Jurkat, Clone E6-1 (cell line): Measurements from ENCODE around the gene MALAT1.

Experiments used
- DNase-seq: peaks from one replicate; pipeline ENCODE4 v3.0.0-alpha.2; 2011; ENCODE audit warnings: low read depth, low spot score
- H3K4me3 ChIP-seq: 2 replicates; pipeline ENCODE4 v1.5.1; 2011; ENCODE audit warnings: mild to moderate bottlenecking, low read length, control low read depth, moderate library complexity

The MALAT1 gene

DNA sequence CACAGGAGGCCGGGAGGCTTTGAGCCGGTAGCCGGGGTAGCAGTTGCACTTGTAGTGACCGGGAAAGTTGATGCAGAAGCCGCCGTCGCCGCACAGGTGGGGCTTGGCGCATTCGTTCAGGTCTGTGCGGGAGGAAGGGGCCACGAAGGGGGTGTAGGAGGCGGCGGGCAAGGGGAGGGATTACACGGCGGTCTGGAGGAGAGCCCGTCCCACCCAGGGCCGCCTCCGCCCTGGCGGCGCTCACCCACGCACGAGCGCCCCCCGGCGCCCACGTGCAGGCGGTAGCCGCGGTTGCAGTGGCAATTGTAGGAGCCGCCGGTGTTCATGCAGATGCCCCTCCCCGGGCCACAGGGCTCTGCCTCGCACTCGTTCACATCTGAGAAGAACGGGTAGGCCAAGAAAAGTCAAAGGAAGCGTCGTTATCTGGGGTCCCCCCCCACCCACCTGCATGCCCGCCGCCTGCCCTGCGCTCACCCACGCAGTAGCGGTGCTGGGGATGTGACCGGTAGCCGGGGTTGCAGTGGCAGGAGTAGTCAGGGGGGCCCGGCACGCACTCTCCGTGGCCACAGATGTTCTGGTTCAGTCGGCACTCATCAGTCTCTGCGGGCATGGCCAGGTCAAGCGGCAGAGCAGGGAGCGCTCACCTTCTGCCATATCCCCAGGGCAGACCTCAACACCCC is 48.7 kb downstream of the MALAT1 start:
- no peak for DNase-seq
- H3K4me3 ChIP-seq = peak overlapping the region; percentile 49

DNA sequence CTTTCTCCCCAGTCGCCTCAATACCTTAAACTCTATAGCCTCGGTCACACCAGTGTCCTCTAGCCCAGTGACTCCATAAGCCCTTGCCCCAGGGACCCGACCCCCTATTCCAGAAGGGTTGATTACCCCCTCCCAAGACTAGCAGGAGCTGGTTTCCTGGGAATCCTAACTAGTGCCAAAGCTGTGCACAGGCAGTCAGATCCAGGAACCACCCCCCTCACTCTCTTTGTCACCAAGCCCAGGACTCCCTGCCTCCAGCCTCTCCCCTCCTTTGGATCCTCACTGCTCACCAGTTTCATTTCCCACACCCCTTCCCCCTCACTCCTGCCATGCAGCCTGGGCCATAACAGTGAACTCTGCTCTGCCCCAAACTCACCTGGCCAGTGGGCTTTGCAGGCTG is 49.5 kb downstream of the MALAT1 start:
- DNase-seq = no peak
- no peak overlapping the region for H3K4me3 ChIP-seq

DNA sequence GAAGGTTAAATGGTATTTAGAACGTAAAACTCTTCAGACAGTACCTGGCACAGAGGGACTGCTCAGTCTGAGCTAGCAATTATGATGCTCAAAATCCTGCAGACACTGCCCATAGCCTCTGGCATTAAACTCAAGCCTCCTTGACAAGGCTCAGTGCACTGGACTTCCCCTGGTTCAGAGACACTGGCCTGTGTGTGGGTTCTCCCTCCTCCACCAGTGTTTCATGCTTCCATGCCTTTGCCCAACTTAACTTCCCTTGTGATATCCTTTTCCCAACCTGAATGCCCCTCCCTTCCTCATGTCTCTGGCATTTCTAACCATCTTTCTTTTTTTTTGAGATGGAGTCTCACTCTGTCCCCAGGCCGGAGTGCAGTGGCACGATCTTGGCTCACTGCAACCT is 50.3 kb downstream of the MALAT1 start:
- no peak overlapping the region for H3K4me3 ChIP-seq
- DNase-seq = no peak

DNA sequence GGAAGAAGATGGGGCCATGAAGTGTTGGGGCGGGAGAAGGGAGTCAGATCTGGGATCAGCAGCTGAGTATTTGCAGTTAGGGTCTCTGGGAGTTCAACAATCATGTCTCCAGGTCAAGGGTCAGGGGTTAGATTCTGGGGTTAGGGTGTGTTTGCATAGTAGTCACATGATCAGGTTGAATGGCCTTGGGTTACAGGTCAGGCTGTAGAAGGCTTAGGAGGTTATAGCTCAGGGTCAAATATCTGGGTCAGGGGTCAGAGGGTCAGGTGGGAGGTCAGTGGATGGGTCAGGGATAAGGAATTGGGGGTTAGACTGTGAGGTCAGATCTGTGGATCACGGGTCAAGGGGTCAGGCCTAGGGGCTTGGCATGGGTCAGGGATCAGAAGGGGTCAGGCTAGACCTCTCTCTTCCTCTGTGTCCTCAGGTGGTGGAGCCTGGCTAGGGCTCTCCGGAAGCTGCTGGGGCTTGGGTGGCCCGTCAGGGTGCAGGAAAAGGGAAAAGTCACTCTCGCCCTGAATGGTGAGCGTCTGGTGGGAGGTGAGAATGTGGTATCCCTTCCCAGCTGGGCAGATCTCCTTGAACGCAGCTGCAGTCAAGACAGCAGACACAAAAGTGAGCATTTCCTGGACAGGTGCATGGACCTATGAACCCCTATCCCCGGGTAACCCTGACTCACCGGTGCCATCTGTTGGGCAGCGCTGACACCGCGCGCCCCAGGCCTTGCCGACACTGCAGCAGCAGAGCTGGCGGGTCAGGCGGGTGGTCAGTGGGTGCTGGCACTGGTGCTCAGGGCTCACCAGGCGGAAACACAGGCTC is 52.9 kb downstream of the MALAT1 start:
- peak overlapping the region; percentile 7; the same call in 1 of the 2 replicates for H3K4me3 ChIP-seq
- peak; percentile 94 for DNase-seq

DNA sequence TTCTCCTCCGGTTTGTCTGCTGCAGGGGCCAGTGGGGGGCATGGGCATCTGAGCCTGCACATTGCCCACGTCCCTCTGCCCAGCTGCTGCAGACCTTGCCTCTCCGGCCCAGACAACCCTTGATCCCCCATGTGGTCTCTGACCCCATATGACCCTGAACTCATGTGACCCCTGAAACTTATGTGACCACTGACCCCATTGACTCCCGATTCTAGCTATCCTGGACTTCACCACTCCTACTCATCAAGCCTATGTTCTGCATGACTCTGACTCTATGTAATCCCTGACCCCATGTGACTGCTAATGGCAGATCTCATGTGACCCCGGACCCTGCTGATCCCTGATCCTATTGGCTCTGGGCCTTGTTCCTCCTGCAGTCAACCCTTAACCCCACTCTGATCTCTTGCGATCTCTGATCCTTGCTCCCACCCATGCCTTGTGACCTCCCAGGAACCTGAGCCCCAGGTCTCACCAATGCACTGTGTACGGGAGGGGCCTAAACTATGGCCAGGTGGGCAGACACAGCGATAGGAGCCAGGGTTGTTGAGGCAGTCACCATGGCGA is 53.6 kb downstream of the MALAT1 start:
- H3K4me3 ChIP-seq = peak overlapping the region; percentile 43
- DNase-seq = no peak

DNA sequence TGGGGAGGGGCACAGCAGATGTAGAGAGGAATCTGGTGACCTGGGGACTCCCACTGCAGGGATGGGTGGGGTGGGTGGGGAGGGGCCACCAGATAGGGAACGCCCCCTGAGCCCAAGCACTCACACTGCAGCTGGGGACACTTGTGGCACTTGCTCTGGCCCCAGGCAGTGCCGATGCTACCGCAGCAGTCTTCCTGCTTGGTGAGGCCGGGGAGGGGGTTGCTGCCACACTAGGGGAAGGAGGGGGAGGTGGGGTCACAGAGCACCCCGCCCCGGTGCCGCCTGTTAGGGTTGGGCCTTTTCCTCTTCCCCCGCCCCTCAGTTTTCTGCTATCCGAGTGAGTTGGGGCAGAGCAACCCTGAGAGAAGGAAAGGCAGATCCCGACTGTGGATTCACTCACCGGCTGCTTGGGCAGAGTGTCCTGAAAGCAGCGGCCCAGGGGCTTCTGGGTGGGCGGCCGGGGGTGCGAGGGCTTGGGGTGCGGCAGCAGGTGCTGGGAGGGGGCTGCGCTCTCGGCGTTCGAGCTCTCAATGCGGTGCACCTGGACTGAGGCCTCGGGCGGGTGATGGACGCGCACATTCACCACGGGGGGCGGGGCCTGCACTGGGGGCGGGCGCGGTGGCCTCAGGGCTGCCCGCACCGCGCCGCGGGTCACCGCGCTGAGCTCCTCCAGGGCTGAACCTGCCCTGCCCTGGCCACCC is 54.6 kb downstream of the MALAT1 start:
- DNase-seq = peak; percentile 98
- H3K4me3 ChIP-seq = peak overlapping the region; percentile 53

DNA sequence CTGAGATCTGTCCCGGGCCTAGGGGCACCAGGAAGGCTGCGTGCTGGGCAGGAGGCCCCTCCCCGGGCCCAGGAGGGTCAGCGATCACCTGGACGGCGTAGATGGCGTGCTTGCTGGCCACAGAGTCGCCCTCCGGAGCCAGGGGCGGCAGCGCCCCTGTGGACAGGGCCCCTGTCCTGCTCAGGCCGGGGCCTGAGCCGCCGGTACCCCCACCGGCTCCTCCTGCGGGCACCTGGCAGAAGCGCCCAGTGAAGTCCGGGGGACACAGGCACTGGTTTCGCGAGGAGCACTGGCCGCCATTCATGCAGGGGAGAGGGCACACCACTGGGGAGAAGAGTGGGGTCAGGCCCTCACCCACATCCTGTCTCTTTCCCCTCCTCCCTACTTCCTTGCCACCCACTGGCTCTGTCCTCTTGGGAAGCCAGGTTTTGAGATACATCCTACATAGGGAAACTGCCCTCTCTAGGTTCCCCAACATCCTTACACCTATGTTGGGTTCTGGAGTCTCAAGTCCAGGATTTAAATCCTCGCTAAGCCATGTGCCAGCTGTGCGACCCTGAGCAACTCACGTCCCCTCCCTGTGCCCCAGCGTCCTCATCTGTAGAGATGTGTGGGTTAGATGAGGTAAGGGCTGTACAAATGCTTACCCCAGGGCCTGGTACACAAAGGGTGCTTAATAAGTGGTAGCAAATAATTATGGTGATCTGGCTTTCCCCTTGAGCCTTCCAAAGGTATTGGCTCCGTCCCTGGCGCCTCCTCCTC is 55.4 kb downstream of the MALAT1 start:
- H3K4me3 ChIP-seq = peak overlapping the region; percentile 53
- peak; percentile 63 for DNase-seq

DNA sequence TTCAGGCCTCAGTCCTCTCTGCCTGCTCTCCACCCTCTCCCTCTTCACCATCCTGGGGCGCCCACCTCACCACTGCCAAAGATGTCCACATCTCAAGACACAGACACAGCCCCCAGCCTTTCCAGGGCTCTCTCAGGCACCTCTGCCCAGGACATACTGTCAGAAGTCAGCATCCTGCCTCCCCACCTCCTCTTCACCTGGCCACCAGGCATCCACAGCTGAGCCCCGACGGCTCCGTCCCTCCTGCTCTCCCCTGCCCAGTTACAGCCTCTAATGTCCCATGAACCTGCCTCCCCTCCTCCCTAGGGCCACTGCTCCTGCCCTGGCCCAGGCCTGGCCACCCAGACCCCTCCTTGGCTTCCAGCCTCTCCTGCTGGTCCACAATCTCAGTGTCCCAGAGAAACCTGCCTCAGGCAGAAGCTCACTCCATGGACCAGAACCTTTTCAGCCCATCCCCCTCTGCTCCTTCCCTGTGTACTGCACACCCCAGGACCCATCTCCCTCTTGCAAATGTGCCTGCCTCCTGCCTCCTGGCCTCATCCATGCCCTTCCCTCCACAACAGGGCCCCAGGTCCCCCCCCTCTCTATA is 56.1 kb downstream of the MALAT1 start:
- no peak overlapping the region for H3K4me3 ChIP-seq
- DNase-seq = no peak

DNA sequence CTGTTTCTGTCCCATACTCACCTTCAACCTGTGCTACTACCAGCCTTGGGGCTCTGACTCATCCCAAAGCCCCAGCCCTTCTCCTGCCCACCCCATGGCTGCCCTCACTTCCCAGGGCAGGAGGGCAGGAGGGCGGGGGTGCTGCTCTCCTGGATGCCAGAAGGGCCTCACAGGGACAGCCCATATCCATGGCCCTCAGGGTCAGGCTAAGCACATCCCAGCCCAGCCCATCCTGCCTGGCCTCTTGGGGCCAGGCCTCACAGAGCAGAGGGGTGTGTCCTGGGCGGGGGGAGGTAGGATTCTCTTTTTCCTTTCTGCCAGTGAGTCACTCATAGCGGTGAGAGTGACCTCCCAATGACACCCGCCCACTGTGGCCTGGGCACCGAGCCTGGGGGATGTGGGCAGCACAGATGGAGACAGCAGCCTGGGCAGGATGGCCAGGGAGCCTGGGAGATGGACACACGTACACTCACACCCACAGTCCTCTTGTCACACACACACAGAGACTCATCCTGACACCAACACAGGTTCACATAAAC is 56.9 kb downstream of the MALAT1 start:
- DNase-seq = no peak
- H3K4me3 ChIP-seq = no peak overlapping the region
